ENCODE measurements around the gene TMEM269.
"Not testable (repeated sequence)": the region's sequence is repeated elsewhere in the genome, so short reads cannot be mapped to it uniquely, and the experiment has no call there.

TMEM269 gene

DNA sequence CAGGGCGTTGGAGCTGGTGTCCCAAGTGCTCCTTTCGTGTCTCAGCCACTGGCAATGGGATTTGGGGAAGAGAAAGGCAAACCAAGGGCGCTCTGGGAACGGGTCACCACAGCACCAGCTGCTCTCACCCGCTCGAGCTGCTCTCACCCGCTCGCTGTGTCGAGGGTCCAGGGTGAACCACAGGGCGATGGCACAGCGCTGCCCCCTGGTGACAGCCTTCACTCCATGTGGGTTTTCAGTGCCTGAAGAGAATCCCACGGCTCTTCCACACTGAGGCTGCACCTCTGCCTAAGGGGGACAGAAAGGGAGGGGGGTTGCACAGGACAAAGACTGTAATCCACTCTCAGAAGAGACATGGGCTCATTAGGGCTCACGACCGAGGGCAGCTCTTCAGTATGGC, 37.7 kb upstream of the TMEM269 start:
- DNase-seq, result peak in 25 of 51 donors; percentile 5 to 65 (median 22)

DNA sequence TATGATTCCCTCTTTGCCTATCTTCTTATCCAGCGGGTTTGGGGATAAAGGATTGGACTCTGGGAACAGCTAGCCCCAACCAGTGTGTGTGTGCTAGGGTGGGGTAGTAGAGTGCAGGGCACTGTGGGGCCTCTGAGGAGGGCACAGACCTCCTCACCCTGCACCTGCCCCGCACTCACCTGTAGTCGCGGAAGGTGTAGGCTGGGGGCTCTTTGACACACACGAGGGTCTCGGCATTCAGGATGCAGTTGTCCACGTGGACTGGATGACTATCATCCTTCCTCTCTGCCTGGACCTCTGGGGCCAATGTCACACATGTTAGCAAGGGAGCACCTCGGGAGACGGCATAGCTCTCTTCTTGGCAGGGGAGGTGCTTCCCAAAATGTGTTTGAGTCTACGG, 36.8 kb upstream of the TMEM269 start:
- DNase-seq, result no peak

DNA sequence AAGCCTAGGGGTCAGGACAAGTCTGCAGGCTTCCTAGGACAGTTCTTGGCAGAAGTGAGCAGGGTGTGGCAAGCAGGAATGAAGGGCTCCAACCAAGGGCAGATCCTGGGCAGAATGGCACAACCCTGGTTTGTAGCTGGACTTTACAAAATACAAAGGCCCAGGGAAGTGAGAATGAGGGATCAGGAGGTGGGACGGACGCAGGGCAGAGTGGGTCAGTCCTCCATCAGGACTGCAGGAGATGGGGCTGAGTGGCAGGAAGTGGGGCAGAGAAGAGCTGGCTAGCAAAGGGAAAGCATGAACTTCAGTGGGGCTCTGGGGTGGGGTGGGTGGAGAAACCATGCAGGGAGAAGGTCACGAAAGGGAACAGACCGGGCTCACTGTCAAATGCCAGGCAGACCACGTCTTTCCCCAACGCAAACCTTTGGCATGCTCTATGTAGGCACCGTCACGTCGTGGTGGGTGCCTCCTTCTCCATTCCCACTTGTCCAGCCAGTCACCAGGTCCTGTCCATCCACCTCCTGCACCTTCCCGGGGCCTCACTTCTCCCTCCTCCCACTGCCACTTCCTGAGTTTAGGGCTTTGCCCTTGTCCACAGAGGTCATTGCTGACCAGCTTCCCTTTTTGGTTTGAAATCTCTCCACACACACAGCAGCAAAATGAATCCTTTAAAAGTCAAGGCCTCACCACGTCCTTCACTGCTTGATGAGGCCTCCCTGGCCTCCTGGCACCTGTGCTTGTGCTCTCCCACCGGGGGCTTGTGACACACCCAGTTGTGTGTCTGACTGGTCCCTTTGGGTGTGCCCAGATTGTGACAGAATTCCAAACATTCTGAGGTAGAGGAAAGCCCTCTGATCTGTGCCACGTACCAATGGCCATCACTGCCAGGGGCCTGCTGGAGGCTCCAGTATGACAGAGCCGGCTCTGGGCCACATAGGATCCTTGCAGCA, 36.1 kb upstream of the TMEM269 start:
- no peak for DNase-seq

DNA sequence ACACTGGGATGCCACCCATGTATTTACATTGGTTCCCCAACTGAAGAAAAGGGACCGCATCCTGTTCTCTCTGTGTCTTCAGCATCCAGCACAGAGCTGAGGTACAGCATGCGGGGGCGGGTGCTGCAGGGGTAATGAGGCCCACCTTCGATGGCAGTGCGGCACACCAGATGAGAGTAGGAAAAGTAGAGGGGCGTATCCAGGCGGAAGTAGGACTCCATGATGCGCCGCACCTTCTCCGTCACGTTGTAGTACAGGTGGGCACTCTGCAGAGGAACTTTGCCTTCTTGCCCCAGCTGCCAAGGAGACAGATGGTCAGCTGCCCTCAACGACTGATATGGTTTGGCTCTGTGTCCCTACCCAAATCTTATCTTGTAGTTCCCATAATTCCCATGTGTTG, 34.8 kb upstream of the TMEM269 start:
- DNase-seq, result no peak

DNA sequence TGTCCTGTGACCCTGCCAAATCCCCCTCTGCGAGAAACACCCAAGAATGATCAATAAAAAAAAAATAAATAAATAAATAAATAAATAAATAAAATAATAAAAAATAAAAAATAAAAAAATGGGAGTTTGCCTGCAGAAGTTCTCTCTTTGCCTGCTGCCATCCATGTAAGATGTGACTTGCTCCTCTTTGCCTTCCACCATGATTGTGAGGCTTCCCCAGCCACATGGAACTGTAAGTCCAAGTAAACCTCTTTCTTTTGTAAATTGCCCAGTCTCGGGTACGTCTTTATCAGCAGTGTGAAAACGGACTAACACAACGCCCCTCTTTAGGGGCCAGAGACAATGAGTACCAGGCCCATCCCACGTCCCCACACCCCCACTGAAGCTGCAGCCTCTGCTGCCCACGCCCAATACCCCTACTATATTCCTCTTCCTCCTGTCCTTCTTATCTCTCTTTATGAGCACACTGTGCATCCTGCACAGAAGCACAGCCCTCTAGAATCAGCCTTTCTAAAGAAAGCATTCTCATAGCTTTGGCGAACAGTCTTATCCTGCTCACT, 33.2 kb upstream of the TMEM269 start:
- not testable (repeated sequence) for DNase-seq

DNA sequence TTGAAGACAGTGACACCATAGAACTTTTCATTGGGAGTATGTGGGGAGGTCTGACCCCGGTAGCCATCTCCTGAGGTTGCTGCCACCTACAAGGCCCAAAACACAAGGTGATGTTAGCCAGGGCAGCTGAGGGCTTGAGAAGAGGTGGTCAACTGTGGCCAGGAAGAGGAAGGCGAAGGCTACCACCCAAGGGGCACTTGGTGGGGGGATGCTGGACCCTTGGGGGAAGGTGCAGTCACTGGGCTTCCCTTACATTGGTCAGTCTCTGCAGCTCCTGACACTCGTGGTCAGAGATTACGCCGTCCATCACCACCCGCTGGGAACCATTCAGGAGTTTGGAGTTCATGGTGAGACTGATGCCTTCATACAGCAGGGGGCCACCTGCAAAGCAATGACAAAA, 32.5 kb upstream of the TMEM269 start:
- DNase-seq, result no peak

DNA sequence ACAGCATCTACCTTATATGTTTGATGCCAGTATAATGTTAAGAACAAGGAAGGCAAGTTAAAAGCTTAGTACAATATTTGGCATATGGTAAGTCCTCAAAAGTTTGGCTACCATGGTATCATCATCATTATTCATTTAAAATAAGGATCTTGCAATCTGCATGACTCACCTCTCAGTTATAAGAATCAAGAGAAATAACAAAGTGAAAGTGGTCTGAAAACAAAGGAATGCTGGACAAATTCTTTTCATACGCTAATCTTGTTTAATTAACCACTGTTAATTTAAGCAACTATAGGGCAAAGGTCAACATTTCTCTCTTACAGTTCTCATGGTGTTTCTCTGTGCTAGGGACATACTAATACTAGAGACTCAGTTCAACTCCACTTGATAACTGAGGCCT, 31.7 kb upstream of the TMEM269 start:
- DNase-seq, result no peak

DNA sequence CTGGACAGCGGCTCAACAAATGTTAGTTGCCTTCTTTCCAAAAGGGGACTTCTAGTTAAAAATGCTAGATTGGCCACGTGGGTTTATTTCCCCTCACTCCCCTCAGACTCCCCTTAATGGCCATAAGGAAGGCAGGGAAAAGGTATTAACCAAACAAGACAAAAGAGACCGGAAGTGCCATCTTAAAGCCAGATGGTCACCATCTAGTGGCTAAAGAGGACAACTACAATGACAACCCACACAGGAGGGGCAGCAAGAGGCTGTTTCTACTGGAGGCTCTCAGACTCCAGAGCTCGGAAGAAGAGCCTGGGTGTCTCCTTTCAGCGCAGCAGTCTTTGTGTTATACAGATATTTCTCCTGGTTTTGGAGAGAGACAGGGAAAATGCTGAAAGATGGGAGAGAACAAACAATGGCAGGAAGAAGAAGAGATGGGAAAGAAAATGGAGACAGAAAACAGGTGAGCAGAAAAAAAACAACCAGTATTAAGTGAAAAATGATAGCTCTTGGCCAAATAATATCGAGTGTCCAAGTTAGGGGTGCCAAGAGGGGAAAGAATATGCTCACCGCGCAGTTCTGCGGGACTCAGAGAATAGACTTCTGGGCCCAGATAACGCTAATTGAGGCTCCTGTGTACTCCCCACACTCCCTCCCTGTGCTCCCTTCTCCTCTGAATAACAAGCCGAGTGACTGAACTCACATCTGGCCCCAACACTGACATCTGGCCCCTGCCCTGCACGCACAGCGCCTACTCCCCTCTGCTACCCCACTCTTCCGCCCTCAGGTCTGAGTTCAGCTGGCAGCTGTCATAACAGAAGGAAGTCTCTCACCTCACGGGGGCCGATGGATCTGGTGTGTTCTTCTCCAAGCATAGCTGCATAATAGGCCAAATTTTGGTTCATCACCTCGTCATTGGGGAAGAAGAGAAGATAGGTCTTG, 27.6 kb upstream of the TMEM269 start:
- DNase-seq, result no peak

DNA sequence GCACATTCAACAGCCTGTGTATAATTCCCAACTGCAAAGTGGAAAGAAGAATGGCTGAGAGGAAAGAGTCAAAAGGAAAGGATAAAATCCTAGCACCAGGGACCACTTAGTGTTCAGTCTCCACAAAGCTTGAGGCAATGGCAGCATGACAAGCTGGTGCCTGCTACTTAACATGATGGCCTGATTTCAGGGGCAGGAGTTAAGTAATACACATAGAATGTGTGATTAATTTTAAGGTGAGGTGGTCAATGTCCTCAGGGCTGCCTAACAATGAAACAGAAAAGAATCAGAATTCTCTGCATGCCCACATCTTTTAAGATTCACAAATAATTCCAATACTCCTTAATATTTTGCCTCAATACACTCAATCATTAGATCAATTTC, 26.9 kb upstream of the TMEM269 start:
- DNase-seq, result no peak

DNA sequence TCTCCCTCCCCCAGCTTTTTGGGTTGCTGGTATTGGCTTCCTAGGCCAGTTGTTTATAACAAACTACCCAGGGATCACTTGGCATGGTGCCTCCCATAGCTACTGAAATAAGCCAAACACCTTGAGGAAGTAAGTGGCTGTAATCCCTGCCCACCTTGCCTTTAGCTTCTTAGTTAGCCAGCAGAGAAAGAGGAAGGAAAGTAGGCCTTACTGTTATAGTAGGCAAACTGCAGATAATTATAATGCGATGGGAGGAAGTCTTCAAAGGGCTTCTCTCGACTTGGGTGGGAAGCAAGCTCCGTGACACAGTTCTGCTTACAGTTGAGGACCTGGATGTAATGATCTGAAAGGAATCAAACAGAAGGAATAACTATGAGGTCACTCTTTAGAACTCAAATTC, 26.1 kb upstream of the TMEM269 start:
- no peak for DNase-seq

DNA sequence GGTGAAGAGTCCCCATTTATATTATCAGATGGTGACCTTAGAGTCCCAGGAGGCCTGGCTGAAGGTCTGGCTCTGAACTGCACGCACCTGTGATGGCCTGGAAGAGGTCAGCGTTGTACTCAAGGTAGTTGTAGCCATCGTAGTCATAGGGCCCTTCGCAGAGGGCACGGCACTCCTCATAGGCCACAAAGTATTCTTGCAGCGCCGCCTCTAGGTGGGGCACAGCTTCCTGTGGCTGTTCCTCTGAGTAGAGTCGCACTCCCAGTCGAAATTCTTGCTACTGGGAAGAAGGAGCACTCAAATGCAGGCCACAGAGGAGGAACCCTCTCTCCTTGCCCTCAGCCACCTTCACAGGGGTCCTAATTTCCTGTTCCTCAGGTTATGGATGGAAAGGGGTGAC, 25.7 kb upstream of the TMEM269 start:
- no peak for DNase-seq

DNA sequence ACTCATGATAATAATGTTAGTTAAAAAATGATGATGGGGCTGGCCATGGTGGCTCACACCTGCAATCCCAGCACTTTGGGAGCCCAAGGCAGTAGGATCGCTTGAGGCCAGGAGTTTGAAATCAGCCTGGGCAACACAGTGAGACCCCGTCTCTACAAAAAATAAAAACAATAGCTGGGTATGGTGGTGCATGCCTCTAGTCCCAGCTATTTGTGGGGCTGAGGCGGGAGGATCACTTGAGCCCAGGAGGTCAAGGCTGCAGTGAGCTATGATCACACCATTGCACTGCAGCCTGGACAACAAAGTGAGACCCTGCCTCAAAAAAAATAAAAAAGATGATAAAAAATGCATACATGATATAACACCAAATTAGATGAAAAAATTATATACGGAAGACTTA, 23.2 kb upstream of the TMEM269 start:
- DNase-seq, result no peak

DNA sequence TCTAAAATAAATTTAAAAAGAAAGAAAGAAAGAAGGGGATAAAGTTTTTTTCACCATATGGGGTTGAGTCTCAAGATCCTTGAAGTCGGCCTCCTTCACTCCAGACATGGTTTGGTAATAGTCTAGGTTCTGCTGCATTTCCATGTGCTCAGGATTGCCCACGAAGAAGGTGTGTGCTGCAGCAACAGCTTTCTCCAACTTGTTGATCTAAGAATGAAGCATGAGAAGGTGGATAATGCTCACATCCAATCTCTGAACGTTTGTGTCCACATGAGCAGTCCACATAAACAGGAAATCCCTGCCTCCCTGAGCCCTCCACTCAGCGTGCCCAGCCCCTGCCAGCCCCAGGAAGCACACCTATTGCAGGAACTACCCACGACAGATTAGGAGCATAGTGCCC, 22.5 kb upstream of the TMEM269 start:
- no peak for DNase-seq

DNA sequence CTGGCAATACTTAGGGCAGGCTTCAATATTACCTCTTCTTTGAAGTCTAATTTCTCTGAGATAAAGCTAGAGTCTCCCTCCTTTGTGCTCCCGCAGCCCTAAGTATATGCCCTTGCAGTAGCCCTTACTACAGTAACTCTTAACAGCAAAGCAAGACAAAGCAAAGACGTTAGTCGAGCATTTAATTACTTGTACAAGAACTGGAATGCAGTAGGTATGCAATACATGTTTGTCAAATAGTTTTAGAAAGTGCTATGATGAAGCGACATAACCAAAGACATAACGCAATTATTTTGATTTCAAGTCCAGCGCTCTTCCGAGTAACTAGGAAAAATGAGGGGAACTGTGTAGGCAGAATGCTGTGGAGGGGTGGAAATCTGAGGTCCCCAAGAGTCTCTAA, 19.5 kb upstream of the TMEM269 start:
- no peak for DNase-seq

DNA sequence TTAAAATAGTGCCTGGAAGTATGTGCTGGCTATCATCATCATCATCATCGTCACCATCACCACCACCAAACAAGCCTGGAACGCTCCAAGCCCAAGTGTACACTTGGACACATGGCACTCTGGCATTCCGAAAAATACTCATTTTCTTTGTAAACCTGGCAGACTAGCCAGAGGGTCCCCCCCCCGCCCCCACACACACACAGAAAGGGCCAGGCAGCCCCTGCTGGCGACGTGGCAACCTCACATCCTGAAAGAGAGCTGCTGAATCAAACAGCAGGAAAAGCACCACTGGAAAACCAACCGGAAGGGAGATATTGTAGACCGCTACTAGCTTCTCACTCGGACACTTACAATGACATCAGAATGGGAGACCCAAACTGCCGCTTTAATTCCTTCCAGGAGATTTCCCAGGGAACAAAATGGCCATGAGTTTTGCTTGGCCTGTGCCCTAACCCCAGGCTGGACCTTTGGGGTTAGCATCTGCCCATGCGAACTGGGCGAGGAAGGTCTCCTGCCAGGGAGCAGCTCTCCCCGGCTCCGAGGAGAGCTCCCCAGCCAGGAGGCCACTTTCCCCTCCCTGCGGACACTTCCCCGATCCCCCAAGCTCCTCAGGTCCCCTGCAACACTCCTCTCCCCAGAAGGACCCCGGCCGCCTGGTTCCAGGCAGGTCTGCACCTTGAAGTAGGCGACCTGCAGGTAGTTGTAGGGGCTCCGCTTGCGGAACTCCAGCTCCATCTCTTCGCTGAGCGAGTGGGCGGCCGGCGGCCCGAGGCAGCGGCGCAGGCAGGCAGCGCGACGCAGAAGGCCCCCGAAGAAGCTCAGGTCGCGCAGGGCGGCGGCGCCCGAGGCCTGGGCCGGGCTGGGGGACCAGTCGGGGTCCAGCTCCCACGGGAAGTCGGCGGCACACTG, 18.7 kb upstream of the TMEM269 start:
- peak in 23 of 51 donors; percentile 15 to 73 (median 45) for DNase-seq

DNA sequence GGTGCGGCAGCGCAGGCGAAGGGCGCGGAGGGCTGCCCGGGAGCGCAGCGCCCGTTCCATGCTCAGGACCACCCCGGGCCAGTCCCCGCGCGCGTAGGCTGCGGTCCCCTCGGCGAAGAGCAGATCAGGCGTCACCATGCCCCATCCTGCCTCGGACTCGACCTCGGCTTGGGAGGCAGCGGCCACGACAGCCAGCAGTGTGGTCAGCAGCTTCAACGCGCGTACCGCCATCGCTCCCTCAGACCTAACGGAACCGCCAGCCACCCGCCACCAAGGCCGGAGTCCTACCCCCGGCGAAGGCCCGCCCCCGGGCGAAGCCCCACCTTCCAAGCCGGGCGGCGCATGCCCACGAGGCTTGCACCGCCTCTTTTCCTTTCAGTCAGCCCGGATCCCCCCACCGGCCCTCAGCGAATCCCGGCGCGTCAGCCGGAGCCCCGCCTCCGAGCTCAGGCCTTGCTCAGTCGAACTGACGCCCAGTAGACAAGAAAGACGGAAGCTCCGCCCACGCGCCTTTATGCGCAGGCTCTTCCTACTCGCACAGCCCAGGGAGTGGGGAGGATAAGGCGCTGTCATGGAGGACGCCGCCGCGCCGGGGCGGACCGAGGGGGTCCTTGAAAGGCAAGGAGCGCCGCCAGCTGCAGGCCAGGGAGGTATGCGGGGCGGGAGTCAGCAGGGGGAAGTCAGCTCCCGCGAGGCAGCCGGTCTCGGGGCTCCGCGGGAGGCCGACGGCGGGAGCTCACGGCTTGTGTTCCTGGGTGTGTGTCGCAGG, 17.9 kb upstream of the TMEM269 start, which contains the start of the genes C1orf50 and P3H1:
TSS of gene C1orf50 (plus strand) at position 509 of the 769 bp plus-strand sequence. CDS start at position 572, 63 bp downstream.
TSS of gene P3H1 (minus strand) at position 288 of the 769 bp plus-strand sequence. CDS start at position 231, 57 bp downstream.
- peak; percentile 83 to 100 (median 99) for DNase-seq

DNA sequence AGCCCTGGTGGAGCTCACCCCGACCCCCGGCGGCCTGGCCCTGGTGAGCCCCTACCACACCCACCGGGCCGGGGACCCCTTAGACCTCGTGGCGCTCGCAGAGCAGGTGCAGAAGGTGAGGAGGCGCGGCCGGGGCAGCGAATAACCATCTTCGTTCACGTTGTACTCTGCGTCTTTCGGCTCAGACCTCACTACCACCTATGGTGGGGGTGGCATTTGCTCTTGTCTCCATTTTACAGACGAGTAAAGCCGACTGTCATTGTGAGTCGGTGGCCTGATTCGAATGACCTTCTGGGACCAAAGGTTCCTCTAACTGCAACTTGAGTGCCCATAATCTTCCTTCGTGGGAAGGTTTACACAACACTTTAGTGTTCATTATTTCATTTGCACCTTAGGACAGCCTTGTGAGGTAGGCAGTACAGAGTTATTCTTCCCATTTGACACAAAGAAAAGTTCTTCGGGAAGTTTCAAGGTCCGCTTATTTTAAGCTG, 17.2 kb upstream of the TMEM269 start:
- peak in 3 of 51 donors; percentile 52 to 68 (median 52) for DNase-seq

DNA sequence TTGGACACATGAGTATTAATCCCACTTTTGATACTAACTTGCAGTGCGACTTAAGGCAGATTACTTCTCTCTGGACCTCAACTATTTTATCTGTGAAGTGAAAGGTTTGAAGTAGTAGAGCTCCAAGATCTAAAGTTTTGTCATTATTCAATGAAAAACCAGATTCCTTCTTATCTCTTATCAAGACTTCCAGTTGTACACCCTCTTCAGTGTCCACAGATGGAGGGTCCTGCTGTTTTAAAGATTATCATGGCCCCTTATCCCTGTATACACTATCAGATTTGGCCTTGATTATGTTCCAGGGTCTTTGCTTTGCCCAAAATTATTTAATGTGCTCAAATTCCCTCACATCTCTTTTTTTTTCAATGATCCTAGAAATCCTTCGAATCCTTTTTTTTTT, 16.6 kb upstream of the TMEM269 start:
- no peak for DNase-seq

DNA sequence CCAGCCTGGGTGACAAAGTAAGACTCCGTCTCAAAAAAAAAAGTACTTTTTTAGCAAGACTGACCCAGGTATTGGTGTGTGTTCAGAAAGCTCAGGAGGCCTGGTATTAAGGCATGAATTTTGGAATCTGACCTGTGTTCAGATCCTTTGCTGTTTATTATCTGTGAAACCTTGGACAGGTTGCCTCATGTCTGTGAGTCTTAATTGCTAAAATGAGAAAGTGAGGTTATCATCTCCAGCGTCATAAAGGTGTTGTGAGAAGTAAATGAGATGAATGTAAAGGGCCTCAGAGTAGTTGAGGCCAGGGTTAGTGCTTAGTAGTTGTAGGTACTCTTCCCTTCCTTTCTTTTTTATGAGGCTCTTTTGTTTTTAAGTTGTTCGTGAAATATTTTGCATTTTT, 15.0 kb upstream of the TMEM269 start:
- DNase-seq, result no peak

DNA sequence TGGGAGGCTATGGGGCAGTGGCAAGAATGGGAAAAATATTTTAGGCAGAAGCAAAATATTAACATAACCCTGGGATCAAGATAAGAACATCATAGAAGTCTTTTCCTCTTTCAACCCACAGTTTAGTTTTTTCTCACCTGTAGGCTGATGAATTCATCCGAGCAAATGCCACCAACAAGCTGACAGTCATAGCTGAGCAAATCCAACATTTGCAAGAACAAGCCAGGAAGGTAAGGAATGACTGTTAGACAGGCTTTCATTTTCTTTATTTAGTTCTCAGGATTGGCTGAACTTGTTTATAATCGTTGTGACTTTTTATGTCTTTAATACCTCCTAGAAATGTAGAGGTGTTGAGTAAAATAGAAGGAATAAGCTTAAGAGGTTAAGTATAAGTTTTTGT, 11.4 kb upstream of the TMEM269 start:
- no peak for DNase-seq
